ENCODE measurements around the gene C5orf15.

C5orf15 gene

GRCh38 chr5:133952729-133953567 lies 15.5 kb downstream of the C5orf15 start:
- TF ChIP-seq CTCF (IDR thresholded peaks at IDR 0.05; ENCODE audit: extremely low read depth, insufficient read depth, missing control alignments): no peak
- in situ Hi-C loops (cut with MboI; ENCODE audit: low pct_unique_long_range_greater_than_20kb, low sequenced_read_pairs, unreplicated experiment): no loop called here
- DNase-seq (ENCODE audit: low spot score): no peak

- no peak for TF ChIP-seq CTCF (IDR thresholded peaks at IDR 0.05; ENCODE audit: extremely low read depth, insufficient read depth, missing control alignments)
- in situ Hi-C loops (cut with MboI; ENCODE audit: low pct_unique_long_range_greater_than_20kb, low sequenced_read_pairs, unreplicated experiment): no loop called here
- no peak for DNase-seq (ENCODE audit: low spot score)
Measured at GRCh38 chr5:133950821-133951612, 17.4 kb downstream of the C5orf15 start.

GRCh38 chr5:133948721-133949120 lies 19.7 kb downstream of the C5orf15 start:
- in situ Hi-C loops (cut with MboI; ENCODE audit: low pct_unique_long_range_greater_than_20kb, low sequenced_read_pairs, unreplicated experiment): no loop called here
- no peak for DNase-seq (ENCODE audit: low spot score)
- no peak for TF ChIP-seq CTCF (IDR thresholded peaks at IDR 0.05; ENCODE audit: extremely low read depth, insufficient read depth, missing control alignments)

- no peak for DNase-seq (ENCODE audit: low spot score)
- TF ChIP-seq CTCF (IDR thresholded peaks at IDR 0.05; ENCODE audit: extremely low read depth, insufficient read depth, missing control alignments): no peak
- in situ Hi-C loops (cut with MboI; ENCODE audit: low pct_unique_long_range_greater_than_20kb, low sequenced_read_pairs, unreplicated experiment): no loop called here
Measured at GRCh38 chr5:133947431-133947841, 21.0 kb downstream of the C5orf15 start.

- TF ChIP-seq CTCF (IDR thresholded peaks at IDR 0.05; ENCODE audit: extremely low read depth, insufficient read depth, missing control alignments): no peak
- in situ Hi-C loops (cut with MboI; ENCODE audit: low pct_unique_long_range_greater_than_20kb, low sequenced_read_pairs, unreplicated experiment): no loop called here
- no peak for DNase-seq (ENCODE audit: low spot score)
Measured at GRCh38 chr5:133945568-133945967, 22.9 kb downstream of the C5orf15 start.

GRCh38 chr5:133944263-133945185 lies 23.9 kb downstream of the C5orf15 start:
- in situ Hi-C loops (cut with MboI; ENCODE audit: low pct_unique_long_range_greater_than_20kb, low sequenced_read_pairs, unreplicated experiment): no loop called here

More at GRCh38 chr5:133944263-133945185, 23.9 kb downstream of the C5orf15 start:
- DNase-seq (ENCODE audit: low spot score): peak; percentile 57
- peak; percentile 89 for TF ChIP-seq CTCF (IDR thresholded peaks at IDR 0.05; ENCODE audit: extremely low read depth, insufficient read depth, missing control alignments)

Data from GM13977 (cell line).